ENCODE measurements around the gene HYI.

DNA sequence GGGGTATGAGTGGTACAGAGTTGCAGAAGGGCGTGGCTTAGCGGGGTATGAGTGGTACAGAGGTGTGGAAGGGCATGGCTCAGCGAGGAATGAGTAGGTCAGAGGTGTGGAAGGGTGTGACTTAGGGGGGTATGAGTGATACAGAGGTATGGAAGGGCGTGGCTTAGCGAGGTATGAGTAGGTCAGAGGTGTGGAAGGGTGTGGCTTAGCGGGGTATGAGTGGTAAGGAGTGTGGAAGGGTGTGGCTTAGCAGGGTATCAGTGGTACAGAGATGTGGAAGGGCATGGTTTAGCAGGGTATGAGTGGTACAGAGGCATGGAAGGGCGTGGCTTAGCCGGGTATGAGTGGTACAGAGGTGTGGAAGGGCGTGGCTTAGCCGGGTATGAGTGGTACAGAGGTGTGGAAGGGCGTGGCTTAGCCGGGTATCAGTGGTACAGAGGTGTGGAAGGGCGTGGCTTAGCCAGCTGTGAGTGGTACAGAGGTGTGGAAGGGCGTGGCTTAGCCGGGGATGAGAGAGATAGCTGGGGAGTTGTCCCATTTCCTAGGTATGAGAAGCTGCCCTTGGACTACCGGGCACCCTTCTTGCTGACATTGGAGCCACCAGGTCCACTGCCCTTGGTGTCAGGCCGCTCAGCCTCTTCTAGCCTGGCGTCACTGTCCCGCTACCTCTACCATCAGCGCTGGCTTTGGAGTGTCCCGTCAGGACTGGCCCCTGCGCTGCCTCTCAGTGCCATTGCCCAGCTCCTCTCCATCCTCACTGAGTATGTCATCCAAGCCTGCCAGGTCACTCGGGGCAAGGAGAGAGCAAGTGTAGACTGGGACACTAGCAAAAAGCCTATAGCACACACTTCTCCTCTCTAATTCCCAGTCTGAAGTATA, 29.8 kb downstream of the HYI start:
- TF ChIP-seq CTCF (IDR thresholded peaks at IDR 0.05): no peak
- no peak for TF ChIP-seq POLR2AphosphoS5 (IDR thresholded peaks at IDR 0.05; ENCODE audit: low read depth, low read length)
- TF ChIP-seq TCF7L2 (IDR thresholded peaks at IDR 0.05; ENCODE audit: low read depth, low read length): no peak
- no peak for TF ChIP-seq SIN3A (IDR thresholded peaks at IDR 0.05; ENCODE audit: borderline replicate concordance, insufficient read depth, low read depth, low read length)
- TF ChIP-seq REST (IDR thresholded peaks at IDR 0.05; ENCODE audit: insufficient read depth in 1 of 2, low read depth in 2 of 2, low read length in 1 of 2): no peak
